GM12892 (cell line): Measurements from ENCODE around the gene LMTK2.

ENCODE experiments used
- DNase-seq: peaks from one replicate; pipeline ENCODE4 v3.0.0; 2011; ENCODE audit not compliant: insufficient read length
- FAIRE-seq: peaks from 2 replicates; lab custom pipeline; 2011; peaks lifted over from hg19 to GRCh38; lab: Jason Lieb, UNC
- POLR2A ChIP-seq: IDR thresholded peaks from 2 replicates; pipeline ENCODE4 v1.6.1; 2011; ENCODE audit warnings: low read depth, low read length, control low read depth
- POLR2AphosphoS5 ChIP-seq: IDR thresholded peaks from 2 replicates; pipeline ENCODE4 v1.6.1; 2011; ENCODE audit warnings: low read depth, low read length, control low read depth
- TAF1 ChIP-seq: IDR thresholded peaks from 2 replicates; pipeline ENCODE4 v1.6.1; 2011; ENCODE audit warnings: low read depth, mild to moderate bottlenecking, control low read depth, low read length, borderline replicate concordance

The LMTK2 gene

GRCh38 chr7:98170966-98171365, 64.3 kb downstream of the LMTK2 start:
- no peak for TF ChIP-seq TAF1
- TF ChIP-seq POLR2AphosphoS5, result no peak
- TF ChIP-seq POLR2A, result no peak
- DNase-seq (no peak), FAIRE-seq (no peak)

- FAIRE-seq (no peak), DNase-seq (no peak)
- TF ChIP-seq POLR2AphosphoS5, result no peak
- TF ChIP-seq TAF1, result no peak
- no peak for TF ChIP-seq POLR2A
Observed at GRCh38 chr7:98171449-98171848, 64.8 kb downstream of the LMTK2 start.

- DNase-seq (no peak), FAIRE-seq (no peak)
- TF ChIP-seq POLR2AphosphoS5 (no peak), TAF1 (no peak), POLR2A (no peak)
Observed at GRCh38 chr7:98174334-98175259, 67.9 kb downstream of the LMTK2 start.

DNA sequence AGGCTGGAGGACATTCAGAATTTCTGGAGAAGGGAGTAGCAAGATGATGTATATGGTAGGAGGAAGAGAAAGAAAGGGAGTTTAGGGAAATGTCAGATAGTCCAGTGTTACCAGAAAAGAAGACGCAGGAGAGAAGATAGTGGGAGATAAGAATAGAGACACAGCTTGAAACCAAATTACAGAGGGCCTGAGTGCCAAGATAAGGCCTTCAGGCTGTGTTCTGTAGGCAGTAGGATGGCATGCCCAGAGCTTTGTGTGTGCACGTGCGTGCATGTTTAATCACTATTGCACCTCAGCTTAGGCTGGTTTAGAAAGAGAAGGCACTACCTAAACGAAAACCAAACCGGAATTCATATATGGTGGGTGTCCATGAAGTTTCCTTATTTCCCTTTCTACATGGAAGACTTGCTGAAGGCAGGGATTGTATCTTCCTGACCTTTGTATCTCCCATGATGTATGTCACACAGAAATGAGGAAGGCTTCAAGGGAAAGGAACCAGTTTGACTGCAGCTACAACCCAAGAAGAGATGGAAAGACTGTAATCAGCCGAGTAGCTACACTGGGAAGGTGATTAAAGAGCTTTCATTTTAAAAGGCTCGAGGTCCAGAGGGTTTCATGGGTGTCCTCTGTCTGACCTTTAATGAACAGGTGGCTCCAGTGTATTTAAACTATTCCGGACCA, 68.7 kb downstream of the LMTK2 start:
- TF ChIP-seq POLR2A (no peak), POLR2AphosphoS5 (no peak)
- no peak for FAIRE-seq
- no peak for DNase-seq

- FAIRE-seq (no peak), DNase-seq (no peak)
- TF ChIP-seq POLR2AphosphoS5 (no peak), TAF1 (no peak), POLR2A (no peak)
Observed at GRCh38 chr7:98177553-98177952, 70.9 kb downstream of the LMTK2 start.

- no peak for FAIRE-seq
- no peak for DNase-seq
- TF ChIP-seq POLR2A (no peak), TAF1 (no peak), POLR2AphosphoS5 (no peak)
Observed at GRCh38 chr7:98178321-98178720, 71.7 kb downstream of the LMTK2 start.

- no peak for FAIRE-seq
- DNase-seq, result no peak
Observed at GRCh38 chr7:98178762-98179490, 72.3 kb downstream of the LMTK2 start.

DNA sequence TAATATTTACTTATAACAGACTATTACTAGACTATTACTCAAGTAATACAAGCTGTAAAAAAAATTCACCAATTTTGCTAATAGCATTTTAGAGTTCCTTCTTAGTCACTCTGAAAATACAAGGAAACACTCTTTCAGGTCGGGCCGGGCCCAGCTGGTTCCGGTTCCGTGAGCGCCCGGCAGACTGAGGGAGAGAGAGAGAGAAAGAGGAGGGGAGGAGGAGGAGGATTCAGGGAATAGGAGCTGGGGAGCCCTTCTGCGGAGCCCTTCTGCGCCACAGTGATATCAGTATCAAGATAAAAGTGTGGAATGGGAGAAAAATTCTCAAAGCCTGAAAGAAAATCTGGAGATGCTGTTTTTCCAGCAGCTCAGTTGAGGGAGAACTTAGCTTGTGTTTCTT, 74.1 kb downstream of the LMTK2 start:
- no peak for TF ChIP-seq POLR2AphosphoS5
- DNase-seq (no peak), FAIRE-seq (no peak)

More at GRCh38 chr7:98178762-98179490, 72.3 kb downstream of the LMTK2 start:
- no peak for TF ChIP-seq POLR2AphosphoS5
- TF ChIP-seq POLR2A, result no peak
- no peak for TF ChIP-seq TAF1

GRCh38 chr7:98185101-98185500, 78.4 kb downstream of the LMTK2 start:
- DNase-seq, result no peak
- TF ChIP-seq POLR2AphosphoS5 (no peak), TAF1 (no peak), POLR2A (no peak)
- no peak for FAIRE-seq

- DNase-seq (no peak), FAIRE-seq (no peak)
- TF ChIP-seq TAF1, result no peak
- TF ChIP-seq POLR2A, result no peak
- TF ChIP-seq POLR2AphosphoS5, result no peak
Observed at GRCh38 chr7:98186452-98187137, 79.9 kb downstream of the LMTK2 start.

DNA sequence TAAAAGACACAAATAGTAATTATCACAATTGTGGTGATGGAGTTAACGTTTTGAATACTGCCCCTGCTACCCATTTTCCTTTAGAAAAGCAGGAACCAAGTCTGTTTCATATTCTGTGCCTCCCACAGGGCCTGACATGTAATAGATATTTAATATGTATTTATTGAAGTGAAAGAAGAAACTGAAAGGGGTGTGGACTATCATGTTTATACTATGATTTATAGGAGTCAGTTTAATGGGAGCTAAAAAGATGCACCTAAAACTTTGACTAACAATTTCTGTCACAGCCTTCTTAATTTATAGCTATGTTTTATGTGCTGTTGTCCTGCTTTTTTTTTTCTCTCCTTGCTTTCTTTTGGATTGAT, 80.5 kb downstream of the LMTK2 start:
- no peak for DNase-seq
- TF ChIP-seq TAF1 (no peak), POLR2A (no peak), POLR2AphosphoS5 (no peak)
- FAIRE-seq, result no peak
